Ovary (tissue), 3 donors: ENCODE results near the gene GPSM1.

Experiments used
- CTCF ChIP-seq, 3 donors: fragments of 450-650 bp in 2 of 3; fragments of 200-600 bp in 1 of 3; IDR thresholded peaks; one replicate each; pipeline versions ENCODE4 v1.5.1 to v1.8.0; 2016 to 2022; ENCODE audit warnings: antibody characterized with exemption in 3 of 3, mild to moderate bottlenecking in 1 of 3
- EP300 ChIP-seq: sonication (generic); formaldehyde crosslinking; IDR thresholded peaks from one replicate; pipeline ENCODE4 v1.6.1; 2017; ENCODE audit warnings: antibody characterized with exemption
- POLR2A ChIP-seq: fragments of 450-650 bp; IDR thresholded peaks from one replicate; pipeline ENCODE4 v1.6.1; 2017; ENCODE audit warnings: antibody characterized with exemption, mild to moderate bottlenecking, moderate library complexity
- donor health status: DM: no; HTN: no; CAD: no.

GRCh38 chr9:136316896-136317676, 10.3 kb upstream of the GPSM1 start:
- TF ChIP-seq CTCF (IDR thresholded peaks at IDR 0.05) (no peak), POLR2A (no peak), EP300 (no peak)
